ENCODE data around the gene BTAF1.

DNA sequence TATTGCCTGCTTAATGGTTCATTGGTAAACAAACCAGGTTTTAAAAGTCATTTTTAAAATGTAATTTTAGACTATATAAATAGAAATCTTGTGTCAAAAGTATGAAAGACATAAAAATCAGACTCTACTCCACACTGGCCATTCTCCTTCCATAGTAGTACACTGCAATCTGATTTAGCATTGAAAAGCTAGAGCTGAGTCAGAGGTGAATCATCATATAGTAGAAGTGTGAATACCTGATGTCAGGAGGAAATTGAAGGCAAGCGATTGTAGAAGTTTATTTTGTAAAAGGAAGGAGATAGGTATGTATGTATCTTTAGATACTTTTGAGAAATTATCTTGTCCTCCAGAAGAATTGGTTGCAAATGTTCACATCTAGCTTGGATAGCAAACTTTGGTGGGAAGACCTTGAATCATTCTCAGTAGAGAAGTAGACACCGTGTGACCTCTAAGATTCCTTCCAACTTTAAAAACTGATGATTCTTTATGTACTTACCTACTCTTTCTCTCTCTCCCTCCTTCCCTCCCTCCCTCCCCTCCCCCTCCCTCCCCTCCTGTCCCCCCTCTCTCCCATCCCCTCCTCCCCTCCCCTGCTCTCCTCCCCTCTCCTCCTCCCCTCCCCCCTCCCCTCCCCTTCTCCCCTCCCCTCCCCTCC lies 88.1 kb downstream of the BTAF1 start:
- TF ChIP-seq CTCF (IDR thresholded peaks at IDR 0.05; ENCODE audit: poor library complexity) (no peak), EZH2 (IDR thresholded peaks at IDR 0.05; ENCODE audit: borderline replicate concordance) (no peak), EZH2phosphoT487 (IDR thresholded peaks at IDR 0.05; ENCODE audit: low read depth, severe bottlenecking, unreplicated experiment) (no peak)

Data from hepatocyte (in vitro differentiated cells).